HG03520 (cell line): Measurements from ENCODE around the gene ITSN1.
"Not testable (repeated sequence)": the region's sequence is repeated elsewhere in the genome, so short reads cannot be mapped to it uniquely, and the experiment has no call there.

Experiments
- ATAC-seq: cut with Tn5 transposase; IDR thresholded peaks from one replicate; pipeline ENCODE4 v1.9.1; 2021; ENCODE audit warnings: mild to moderate bottlenecking, moderate library complexity; ENCODE audit not compliant: unreplicated experiment

Gene ITSN1

DNA sequence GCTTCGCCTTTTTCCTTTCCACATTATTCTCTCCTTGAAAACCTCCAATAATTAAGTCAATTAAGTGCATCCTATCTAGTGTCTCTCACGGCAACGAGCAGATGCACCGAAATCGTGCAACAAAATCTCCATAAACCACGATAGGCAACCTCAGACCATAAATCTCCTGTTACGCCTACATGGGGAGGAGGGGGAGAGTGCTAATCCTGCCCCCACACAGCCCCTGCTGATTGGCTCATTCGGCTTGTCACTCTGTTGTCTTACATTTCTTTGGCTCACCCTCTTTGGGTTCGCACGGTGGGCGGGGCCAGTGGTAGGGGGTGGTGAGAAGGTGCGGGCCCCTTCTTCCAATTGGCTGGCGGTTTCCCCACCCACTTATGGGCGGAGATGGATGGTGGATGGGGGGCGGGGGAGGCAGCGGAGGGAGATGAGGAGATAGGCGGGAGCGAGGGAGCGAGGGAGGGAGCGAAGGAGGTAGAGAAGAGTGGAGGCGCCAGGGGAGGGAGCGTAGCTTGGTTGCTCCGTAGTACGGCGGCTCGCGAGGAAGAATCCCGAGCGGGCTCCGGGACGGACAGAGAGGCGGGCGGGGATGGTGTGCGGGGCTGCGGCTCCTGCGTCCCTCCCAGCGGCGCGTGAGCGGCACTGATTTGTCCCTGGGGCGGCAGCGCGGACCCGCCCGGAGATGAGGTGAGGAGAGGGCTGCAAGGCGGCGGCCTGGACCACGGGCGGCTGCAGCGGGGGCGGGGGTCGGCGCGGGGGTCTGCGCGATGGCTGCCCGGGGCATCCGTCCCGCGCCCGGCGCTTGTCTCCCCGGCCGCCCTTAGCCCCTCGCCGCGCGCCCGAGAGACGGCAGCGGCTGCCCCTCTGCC is at the start of gene ITSN1:
Gene ITSN1 (plus strand): TSS at position 475 of the 869 bp plus-strand sequence. CDS start 76,328 bp downstream, outside the sequence.
- ATAC-seq: peak; percentile 77

DNA sequence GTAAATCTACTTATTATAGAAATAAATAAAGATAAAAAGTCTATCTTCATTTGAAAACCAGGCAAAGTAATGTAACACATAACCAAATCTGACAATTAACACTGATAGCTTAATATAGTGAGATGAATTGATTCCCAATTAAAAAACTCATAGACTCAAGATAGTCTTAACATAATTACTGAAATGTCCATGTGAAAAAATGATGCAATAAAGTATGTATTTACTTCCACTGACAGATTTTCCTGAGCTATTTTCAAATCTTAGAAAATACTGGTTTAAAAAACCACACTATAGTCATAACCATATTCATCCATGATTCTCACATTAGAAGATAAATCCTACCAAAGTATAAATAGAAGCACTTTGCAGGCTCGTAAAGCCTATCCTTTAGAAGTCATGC is 44.2 kb upstream of the ITSN1 start:
- no peak for ATAC-seq

DNA sequence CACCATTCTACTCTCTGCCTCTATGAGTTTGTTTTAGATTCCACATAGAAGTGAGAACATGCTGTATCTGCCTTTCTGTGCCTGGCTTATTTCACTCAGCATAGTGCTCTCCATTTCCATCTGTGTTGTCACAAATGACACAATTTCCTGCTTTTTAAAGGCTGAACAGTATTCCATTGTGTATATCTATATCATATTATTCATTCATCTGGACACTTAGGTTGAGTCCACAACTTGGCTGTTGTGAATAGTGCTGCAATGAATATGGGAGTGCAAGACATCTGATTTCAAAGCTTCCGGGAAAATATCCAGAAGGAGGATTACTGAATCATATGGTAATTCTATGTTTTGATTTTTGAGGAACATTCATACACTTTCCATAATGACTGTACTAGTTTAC is 33.7 kb upstream of the ITSN1 start:
- no peak for ATAC-seq

GRCh38 chr21:33611006-33611744 is 31.1 kb upstream of the ITSN1 start:
- no peak for ATAC-seq

GRCh38 chr21:33617565-33617964 is 24.7 kb upstream of the ITSN1 start:
- ATAC-seq: not testable (repeated sequence)

- ATAC-seq: no peak
These were observed 23.9 kb upstream of the ITSN1 start for GRCh38 chr21:33618407-33618806.

- ATAC-seq: no peak
These were observed 22.6 kb upstream of the ITSN1 start for GRCh38 chr21:33619726-33620125.

DNA sequence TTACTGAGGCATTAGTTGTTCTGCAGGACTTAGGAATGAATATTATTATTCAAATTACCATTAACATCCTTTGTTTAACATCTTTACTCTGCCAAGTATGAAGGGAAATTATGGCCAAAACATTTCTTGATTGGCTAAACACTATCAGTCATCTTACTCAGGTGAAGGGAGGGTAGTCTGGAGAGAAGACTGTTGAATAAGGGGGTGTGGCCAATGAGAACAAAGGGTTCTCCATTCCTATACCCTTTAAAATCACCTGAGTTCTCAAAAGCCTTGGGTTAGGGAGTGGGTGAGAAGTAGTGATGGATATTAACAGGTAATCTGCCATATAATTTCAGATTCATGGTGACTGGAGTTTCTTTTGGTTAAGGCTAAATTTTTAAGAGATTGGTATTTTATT is 20.0 kb upstream of the ITSN1 start:
- ATAC-seq: no peak

DNA sequence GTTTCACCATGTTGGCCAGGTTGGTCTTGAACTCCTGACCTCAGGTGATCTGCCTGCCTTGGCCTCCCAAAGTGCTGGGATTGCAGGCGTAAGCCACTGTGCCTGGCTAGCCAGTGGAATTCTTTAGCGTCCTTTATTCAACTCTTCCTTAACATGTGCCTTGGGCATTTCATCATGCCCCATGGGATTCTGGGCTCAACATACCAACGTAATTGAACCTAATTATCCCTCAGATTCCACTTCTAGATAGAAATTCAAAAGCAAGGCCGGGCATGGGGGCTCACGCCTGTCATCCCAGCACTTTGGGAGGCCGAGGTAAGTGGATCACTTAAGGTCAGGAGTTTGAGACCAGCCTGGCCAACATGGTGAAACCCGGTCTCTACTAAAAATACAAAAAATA is 16.1 kb upstream of the ITSN1 start:
- ATAC-seq: not testable (repeated sequence)

DNA sequence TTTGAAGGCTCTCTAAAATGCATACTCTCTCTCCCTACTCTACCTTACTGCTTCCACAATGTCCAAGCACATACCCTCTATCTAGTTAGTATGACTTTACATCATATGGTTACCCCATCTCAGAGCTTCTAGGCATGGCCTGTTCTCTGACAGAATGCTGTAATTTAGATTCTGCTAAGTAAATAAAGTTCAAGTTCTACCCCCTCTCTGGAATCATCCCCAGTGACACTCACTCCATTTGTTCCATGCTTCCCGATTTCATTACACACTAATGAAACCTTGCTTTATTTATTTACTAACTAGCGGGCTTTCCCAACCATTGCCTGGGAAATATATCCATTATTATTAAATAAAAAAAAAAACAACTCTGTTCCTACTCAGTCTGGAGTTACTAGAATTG is 8.0 kb upstream of the ITSN1 start:
- ATAC-seq: no peak

GRCh38 chr21:33640697-33641351 is 1.5 kb upstream of the ITSN1 start:
- ATAC-seq: no peak

DNA sequence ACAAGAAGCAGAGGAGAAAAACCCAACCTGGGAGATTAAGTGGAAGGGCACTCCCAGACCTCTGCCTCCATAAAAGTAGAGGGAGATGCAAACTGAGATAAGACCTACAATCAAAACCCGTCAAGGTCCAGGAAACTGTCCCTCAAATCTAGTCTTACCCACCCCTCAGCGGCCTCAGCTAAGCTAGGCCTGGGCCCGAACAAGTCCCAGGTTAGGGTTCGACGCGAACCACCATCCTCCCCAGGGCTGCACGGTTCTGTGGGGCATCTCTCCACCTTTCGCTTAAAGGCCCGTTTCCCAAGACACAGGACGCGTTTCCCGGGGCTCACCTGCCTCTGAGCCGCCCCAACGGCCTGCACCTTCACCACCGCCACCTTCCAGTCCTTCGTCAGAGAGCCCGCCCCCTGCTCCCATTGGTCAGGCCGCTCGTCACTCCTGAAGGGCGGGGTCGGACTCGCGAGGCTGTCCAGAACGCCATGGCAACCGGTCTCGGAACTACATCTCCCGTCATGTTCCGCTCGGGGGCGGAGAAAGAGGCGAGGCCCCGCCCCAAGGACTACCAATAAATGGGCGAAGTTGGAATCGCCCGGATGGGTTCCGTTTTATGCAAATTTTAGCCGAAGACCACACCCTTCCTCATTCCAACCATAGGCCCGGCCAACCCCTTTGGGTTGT is 812 bp upstream of the ITSN1 start, which contains the start of gene CRYZL1:
Gene CRYZL1 (minus strand): TSS at position 390 of the 675 bp plus-strand sequence. CDS start 10,190 bp downstream, outside the sequence.
- ATAC-seq: peak; percentile 79

DNA sequence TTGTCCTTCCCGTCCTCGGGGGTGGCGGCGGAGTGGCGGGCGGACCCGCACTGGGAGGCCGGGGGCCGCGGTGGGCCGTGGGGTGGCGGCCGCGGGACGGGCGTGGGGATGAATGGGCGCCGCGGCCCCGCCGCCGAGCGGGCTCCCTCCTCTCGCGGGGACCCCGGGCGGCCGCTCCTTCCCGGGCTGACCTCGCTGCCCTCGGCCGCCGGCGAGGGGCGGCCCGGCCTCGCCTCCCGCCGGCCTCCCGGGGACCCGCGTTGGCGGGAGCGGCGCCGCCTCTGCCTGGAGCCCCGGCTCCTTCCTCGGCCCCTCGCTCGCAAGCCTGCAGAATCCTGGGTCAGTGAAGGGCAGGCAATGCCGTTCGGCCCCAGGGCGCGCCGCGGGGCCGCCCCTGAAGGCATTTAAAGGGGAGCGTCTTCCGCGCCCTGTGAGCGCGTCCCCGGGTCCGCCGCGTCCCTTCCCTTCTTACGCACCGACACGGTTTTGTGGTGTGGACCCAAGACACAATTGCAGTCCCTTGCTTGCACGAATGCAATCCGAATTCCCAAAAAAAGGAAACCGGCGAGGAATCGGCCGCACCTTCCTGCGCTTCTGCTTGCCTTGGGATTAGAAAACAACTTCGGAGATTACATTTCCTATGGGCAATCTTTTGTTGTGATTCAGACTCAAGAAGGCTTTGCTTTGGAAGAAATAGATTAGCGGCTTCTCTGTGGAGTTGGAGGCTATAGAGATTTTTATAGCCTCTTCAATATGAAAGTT is 776 bp downstream of the ITSN1 start:
- ATAC-seq: no peak

GRCh38 chr21:33643658-33644311 is 1.5 kb downstream of the ITSN1 start:
- no peak for ATAC-seq

DNA sequence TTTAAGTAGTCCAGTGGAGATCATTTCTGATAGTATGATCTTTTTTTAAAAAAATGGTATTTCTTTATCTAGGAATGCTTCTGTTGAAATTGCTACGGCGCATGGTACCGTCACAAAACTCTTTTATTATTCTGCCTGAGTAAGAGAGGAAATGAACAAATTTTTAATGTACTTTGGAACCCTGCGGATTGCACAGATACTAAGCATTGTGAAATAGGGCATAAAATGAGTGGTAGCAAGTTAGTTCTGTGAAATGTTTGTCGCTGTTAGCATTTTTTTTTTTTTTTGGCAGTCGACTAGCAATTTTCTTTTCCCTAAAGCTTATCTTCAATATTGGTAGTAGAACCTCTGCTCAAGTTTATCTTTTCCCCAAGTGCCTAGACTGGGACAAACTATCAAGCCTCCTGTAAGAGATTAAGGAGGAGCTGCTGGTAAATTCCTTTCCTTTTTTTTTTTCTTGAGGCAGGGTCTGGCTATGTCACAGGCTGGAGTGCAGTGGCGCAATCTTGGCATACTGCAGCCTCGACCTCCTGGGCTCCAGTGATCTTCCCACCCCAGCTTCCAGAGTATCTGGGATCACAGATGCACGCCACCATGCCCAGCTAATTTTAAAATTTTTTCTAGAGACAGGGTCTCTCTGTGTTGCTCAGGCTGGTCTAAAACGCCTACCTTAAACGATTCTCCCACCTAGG is 2.2 kb downstream of the ITSN1 start:
- ATAC-seq: no peak

DNA sequence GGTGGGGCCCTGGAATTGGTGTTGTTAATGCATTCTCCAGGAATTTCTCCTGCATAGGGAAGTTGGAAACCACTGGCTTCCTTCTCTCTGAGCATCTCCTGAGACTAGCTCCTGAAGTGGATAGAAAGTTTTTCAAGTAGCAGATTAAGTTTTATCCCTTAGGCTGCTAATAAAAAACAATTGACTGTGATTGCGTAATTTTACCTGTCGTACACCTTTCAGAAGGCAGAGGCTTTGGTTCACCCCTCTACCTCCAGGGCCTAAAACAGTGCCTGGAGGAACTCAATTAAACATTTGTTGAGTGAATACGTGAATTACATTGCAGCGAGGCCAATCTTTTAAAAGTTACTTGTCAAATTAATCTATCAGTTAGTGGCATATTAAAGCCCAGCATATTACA is 3.4 kb downstream of the ITSN1 start:
- ATAC-seq: no peak

GRCh38 chr21:33647587-33647986 is 5.3 kb downstream of the ITSN1 start:
- ATAC-seq: no peak

DNA sequence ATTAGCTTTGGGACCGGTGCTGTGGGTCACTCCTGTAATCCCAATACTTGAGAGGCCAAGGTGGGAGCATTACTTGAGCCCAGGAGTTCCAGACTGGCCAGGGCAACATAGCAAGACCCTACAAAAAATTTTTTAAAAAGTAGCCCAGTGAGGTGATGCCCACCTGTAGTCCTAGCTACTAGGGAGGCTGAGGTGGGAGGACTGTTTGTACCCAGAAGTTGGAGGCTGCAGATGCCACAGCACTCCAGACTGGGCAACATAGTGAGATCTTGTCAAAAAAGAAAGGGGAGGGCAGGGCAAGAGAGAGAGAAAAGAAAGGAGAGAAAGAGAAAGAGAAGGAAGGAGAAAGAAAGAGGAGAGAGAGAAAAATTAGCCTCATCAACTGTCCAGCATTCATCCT is 6.3 kb downstream of the ITSN1 start:
- ATAC-seq: no peak

DNA sequence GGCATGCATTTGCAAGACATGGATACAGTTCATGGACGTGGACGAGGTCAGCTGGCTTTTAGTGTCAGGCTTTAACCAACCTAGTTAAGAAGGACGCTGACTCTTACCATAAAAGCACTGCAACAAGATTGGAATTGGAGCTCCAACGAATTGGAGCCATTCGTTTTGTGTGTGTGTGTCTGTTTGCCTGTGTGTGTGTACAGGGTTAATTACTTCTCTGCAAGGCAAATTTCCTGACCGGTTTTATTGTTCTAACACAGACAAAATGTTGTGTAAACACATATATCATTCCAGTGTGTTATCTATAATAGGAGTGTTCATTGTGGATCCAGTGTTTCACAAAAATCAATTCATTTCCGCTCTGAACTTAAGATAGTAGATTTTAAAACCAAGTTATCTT is 7.9 kb downstream of the ITSN1 start:
- no peak for ATAC-seq
